HCT116 (cell line): Measurements from ENCODE around the gene ARHGAP27. TPM values are rescaled to one million over a fixed set of nuclear protein-coding genes. Genes with fewer than 3 reads are reported as not detected.

Experiments
- ATAC-seq: fragments of 200-7000 bp; cut with Tn5 transposase; 2 replicates; pipeline ENCODE4 v1.9.1; 2020; ENCODE audit warnings: mild to moderate bottlenecking, moderate library complexity
- BruUV-seq: library from RNA; stranded (reverse); fragments of 400-500 nt; replicated peaks from 2 replicates; lab custom pipeline; 2021; lab: Mats Ljungman, UMichigan
- CTCF ChIA-PET: fragments of 300-600 bp; sonication (Branson Sonifier 250); formaldehyde crosslinking; loops from one replicate; lab custom pipeline; 2021; ENCODE audit warnings: antibody characterized with exemption; lab: Charles Lee
- POLR2A ChIA-PET: fragments of 300-600, 350-600 bp; sonication (Branson Sonifier 250); formaldehyde crosslinking; loops from one replicate; lab custom pipeline; 2021; ENCODE audit warnings: antibody characterized with exemption; lab: Charles Lee
- RAD21 ChIA-PET, 2 experiments: fragments of 300-600 bp; sonication (Branson Sonifier 250); formaldehyde crosslinking; loops; one replicate each; lab custom pipeline; 2023; ENCODE audit warnings: low total read pairs in 2 of 2; ENCODE audit not compliant: uncharacterized antibody in 2 of 2, unreplicated experiment in 2 of 2, low non-redundant PET in 1 of 2; lab: Charles Lee
- DNase-seq: peaks from one replicate; pipeline ENCODE4 v3.0.0-alpha.2; 2010; ENCODE audit warnings: low read depth, low spot score
- H2AFZ ChIP-seq: fragments of 200-600 bp; shearing (Covaris generic), sonication (generic); 2 replicates; pipeline ENCODE4 v1.6.1; 2017; ENCODE audit warnings: low read depth, mixed run types, mixed read lengths, antibody characterized with exemption, low read length; ENCODE audit not compliant: poor library complexity, severe bottlenecking
- H3K27ac ChIP-seq: 2 replicates; pipeline ENCODE4 v1.5.1; 2012; ENCODE audit warnings: low read depth, low read length
- H3K27me3 ChIP-seq: fragments of 200-600 bp; sonication (generic); 2 replicates; pipeline ENCODE4 v1.6.1; 2016; ENCODE audit warnings: mixed run types, low read length, mixed read lengths; ENCODE audit not compliant: insufficient read depth
- H3K36me3 ChIP-seq, 2 experiments: fragments of 200-500 bp in 1 of 2; fragments of 200-600 bp in 1 of 2; sonication (Bioruptor generic) in 1 of 2; sonication (generic) in 1 of 2; 2 replicates each; pipeline versions ENCODE4 v1.5.1 to v1.6.1; 2014 to 2016; ENCODE audit warnings: low read length in 2 of 2, inconsistent platforms in 1 of 2, mixed read lengths in 1 of 2, mixed run types in 1 of 2; ENCODE audit not compliant: insufficient read depth in 2 of 2, control insufficient read depth in 1 of 2
- H3K4me1 ChIP-seq, 2 experiments: fragments of 200-600 bp in 1 of 2; sonication (generic) in 1 of 2; 2 replicates each; pipeline versions ENCODE4 v1.5.1 to v1.6.1; 2012 to 2017; ENCODE audit warnings: low read length in 2 of 2, inconsistent platforms in 1 of 2, mild to moderate bottlenecking in 1 of 2, mixed read lengths in 1 of 2, mixed run types in 1 of 2, moderate library complexity in 1 of 2; ENCODE audit not compliant: insufficient read depth in 2 of 2, control insufficient read depth in 1 of 2
- H3K4me2 ChIP-seq: fragments of 200-600 bp; sonication (generic); 2 replicates; pipeline ENCODE4 v1.6.1; 2017; ENCODE audit warnings: mixed run types, low read length, mixed read lengths
- H3K4me3 ChIP-seq, 2 experiments: fragments of 200-600 bp in 1 of 2; sonication (generic) in 1 of 2; replicated peaks in 1 of 2; 2 replicates each; pipeline ENCODE4 v1.5.1; 2011 to 2016; ENCODE audit warnings: low read length in 2 of 2, control low read depth in 1 of 2, low read depth in 1 of 2, mild to moderate bottlenecking in 1 of 2, mixed read lengths in 1 of 2, mixed run types in 1 of 2
- H3K79me2 ChIP-seq: fragments of 200-600 bp; sonication (generic); 2 replicates; pipeline ENCODE4 v1.6.1; 2017; ENCODE audit warnings: mild to moderate bottlenecking, mixed run types, low read length, moderate library complexity, mixed read lengths; ENCODE audit not compliant: insufficient read depth
- H3K9ac ChIP-seq: fragments of 200-600 bp; sonication (generic); 2 replicates; pipeline ENCODE4 v1.6.1; 2016; ENCODE audit warnings: low read length, mixed read lengths
- H3K9me2 ChIP-seq: fragments of 200-600 bp; sonication (generic), shearing (Covaris generic); 2 replicates; pipeline ENCODE4 v1.6.1; 2017; ENCODE audit warnings: mixed run types, mild to moderate bottlenecking, moderate library complexity; ENCODE audit not compliant: insufficient read depth
- H3K9me3 ChIP-seq, 2 experiments: fragments of 200-500 bp in 1 of 2; fragments of 200-600 bp in 1 of 2; sonication (Bioruptor generic) in 1 of 2; sonication (generic) in 1 of 2; 2 replicates each; pipeline ENCODE4 v1.6.1; 2014 to 2017; ENCODE audit warnings: low read length in 2 of 2, mixed read lengths in 2 of 2, inconsistent platforms in 1 of 2, low read depth in 1 of 2, mild to moderate bottlenecking in 1 of 2, mixed run types in 1 of 2, moderate library complexity in 1 of 2; ENCODE audit not compliant: control insufficient read depth in 1 of 2, insufficient read depth in 1 of 2
- H4K20me1 ChIP-seq: fragments of 200-600 bp; sonication (generic), shearing (Covaris generic); 2 replicates; pipeline ENCODE4 v1.6.1; 2017; ENCODE audit warnings: mixed run types, mild to moderate bottlenecking, moderate library complexity; ENCODE audit not compliant: insufficient read depth
- ELF1 ChIP-seq: IDR thresholded peaks from 2 replicates; pipeline ENCODE4 v1.6.1; 2012; ENCODE audit warnings: low read depth, borderline replicate concordance
- EZH2 ChIP-seq: fragments of 200-600 bp; sonication (generic); IDR thresholded peaks from 2 replicates; pipeline ENCODE4 v1.6.1; 2017; ENCODE audit warnings: antibody characterized with exemption, mixed run types
- EZH2phosphoT487 ChIP-seq: fragments of 200-600 bp; IDR thresholded peaks from 2 replicates; pipeline ENCODE4 v1.6.1; 2018; ENCODE audit warnings: antibody characterized with exemption, borderline replicate concordance
- SIN3A ChIP-seq: IDR thresholded peaks from 2 replicates; pipeline ENCODE4 v1.6.1; 2012; ENCODE audit warnings: low read depth
- SP1 ChIP-seq: IDR thresholded peaks from 2 replicates; pipeline ENCODE4 v1.6.1; 2012; ENCODE audit warnings: low read depth
- SRF ChIP-seq: IDR thresholded peaks from 2 replicates; pipeline ENCODE4 v1.6.1; 2012; ENCODE audit warnings: low read depth
- ZFX ChIP-seq: fragments of 450-650 bp; IDR thresholded peaks from 2 replicates; pipeline ENCODE4 v1.6.1; 2017
- intact Hi-C: fragments of 100-400 bp; cut with micrococcal nuclease; formaldehyde crosslinking; loops from 2 replicates; pipeline ENCODE4 v1.10.0; 2022
- total RNA-seq: library from RNA; stranded (reverse); gene quantifications from one replicate; pipeline ENCODE4 v1.2.1, GENCODE V29; 2021; ENCODE audit not compliant: unreplicated experiment
- TF ChIP-seq, protein P1 (sequence below): IDR thresholded peaks from 2 replicates; pipeline ENCODE4 v1.6.1; 2011; ENCODE audit warnings: mild to moderate bottlenecking, low read length, moderate library complexity; ENCODE audit not compliant: insufficient replicate concordance; ENCODE audit errors: extremely low read depth
- TF ChIP-seq, protein P2 (sequence below), 3 experiments: fragments of 200-600 bp in 1 of 3; sonication (generic) in 1 of 3; IDR thresholded peaks in 2 of 3; conservative IDR thresholded peaks in 1 of 3; 2 replicates each; pipeline ENCODE4 v1.5.1; 2012 to 2017; ENCODE audit warnings: low read depth in 2 of 3, low read length in 2 of 3, antibody characterized with exemption in 1 of 3, borderline replicate concordance in 1 of 3, control low read depth in 1 of 3, mild to moderate bottlenecking in 1 of 3, mixed read lengths in 1 of 3, mixed run types in 1 of 3, moderate library complexity in 1 of 3; ENCODE audit not compliant: insufficient read depth in 1 of 3

The ARHGAP27 gene
- total RNA-seq, 1 experiment from 2014 or later = 46.7 TPM

DNA sequence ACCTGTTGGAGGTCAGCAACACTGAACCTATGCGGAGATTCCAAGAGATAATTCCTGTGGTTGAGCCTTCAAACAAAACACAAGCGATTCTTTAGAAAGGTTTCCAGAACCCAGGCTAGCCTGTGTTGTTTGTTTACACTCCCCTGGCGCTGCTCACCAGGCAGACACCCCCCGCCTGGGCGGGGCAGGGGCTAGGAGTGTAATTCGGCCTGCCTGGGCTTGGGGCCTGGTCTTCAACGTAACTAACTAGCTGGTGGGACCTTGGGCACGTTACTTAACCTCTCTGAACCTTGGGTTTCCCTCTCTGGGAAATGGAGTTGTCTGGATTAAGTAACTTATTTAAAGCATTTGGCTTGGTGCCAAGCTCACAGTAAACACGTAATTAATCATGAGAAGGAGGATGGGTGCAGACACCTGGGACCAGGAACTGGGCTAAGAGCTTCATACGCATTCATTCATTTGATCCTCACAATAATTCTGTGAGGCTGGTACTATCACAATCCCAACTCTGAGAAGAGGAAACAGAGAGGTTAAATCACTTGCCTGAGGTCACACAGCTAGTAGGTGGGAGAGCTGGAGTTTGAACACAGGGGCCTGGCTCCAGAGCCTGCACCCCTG is 7.6 kb upstream of the ARHGAP27 start (continued):
- no peak for TF ChIP-seq EZH2phosphoT487
- no peak for TF ChIP-seq ELF1
- TF ChIP-seq ZFX = no peak
- TF ChIP-seq, protein P1, sequence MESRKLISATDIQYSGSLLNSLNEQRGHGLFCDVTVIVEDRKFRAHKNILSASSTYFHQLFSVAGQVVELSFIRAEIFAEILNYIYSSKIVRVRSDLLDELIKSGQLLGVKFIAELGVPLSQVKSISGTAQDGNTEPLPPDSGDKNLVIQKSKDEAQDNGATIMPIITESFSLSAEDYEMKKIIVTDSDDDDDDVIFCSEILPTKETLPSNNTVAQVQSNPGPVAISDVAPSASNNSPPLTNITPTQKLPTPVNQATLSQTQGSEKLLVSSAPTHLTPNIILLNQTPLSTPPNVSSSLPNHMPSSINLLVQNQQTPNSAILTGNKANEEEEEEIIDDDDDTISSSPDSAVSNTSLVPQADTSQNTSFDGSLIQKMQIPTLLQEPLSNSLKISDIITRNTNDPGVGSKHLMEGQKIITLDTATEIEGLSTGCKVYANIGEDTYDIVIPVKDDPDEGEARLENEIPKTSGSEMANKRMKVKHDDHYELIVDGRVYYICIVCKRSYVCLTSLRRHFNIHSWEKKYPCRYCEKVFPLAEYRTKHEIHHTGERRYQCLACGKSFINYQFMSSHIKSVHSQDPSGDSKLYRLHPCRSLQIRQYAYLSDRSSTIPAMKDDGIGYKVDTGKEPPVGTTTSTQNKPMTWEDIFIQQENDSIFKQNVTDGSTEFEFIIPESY = no peak
- TF ChIP-seq SRF = no peak

DNA sequence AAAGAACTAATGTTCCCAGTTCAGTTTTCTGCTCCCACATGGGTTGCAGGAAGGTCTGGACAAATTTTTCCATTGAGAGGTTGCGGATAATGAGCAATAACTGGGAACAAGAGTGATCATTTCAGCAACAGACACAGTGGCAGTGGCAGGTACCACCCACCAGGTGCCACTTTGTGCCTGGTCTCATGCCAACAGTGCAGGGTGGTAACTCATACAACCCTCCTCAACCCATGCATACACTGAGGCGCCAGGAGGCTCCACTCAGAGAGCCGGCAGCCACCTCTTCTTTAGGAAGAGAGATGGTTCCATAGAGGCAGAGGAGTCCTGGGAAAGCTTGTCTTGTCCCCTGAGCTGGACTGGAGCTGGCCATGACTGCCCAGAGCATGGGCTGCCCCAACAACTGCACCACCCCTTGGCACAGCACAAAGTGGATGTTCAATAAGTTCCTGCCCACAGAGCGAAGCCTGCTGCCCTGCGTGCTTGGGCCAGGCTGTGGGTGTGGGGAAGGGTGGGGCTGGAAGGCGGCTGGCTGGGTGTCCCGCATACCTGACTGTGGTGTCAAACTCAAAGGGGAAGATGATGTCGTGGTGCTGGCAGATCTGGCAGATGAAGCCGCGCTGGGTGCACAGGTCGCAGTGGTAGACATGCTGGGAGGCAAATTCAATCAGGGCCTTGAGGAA is 6.4 kb upstream of the ARHGAP27 start:
- RAD21 ChIA-PET = no interaction called here
- TF ChIP-seq SIN3A (no peak), EZH2 (no peak), EZH2phosphoT487 (no peak), SP1 (no peak)
- TF ChIP-seq, protein P2, sequence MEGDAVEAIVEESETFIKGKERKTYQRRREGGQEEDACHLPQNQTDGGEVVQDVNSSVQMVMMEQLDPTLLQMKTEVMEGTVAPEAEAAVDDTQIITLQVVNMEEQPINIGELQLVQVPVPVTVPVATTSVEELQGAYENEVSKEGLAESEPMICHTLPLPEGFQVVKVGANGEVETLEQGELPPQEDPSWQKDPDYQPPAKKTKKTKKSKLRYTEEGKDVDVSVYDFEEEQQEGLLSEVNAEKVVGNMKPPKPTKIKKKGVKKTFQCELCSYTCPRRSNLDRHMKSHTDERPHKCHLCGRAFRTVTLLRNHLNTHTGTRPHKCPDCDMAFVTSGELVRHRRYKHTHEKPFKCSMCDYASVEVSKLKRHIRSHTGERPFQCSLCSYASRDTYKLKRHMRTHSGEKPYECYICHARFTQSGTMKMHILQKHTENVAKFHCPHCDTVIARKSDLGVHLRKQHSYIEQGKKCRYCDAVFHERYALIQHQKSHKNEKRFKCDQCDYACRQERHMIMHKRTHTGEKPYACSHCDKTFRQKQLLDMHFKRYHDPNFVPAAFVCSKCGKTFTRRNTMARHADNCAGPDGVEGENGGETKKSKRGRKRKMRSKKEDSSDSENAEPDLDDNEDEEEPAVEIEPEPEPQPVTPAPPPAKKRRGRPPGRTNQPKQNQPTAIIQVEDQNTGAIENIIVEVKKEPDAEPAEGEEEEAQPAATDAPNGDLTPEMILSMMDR (IDR thresholded peaks at IDR 0.05 in 2 of 3, conservative IDR thresholded peaks at IDR 0.05 in 1 of 3; ENCODE audit: borderline replicate concordance in 1 of 3, insufficient read depth in 1 of 3, low read depth in 2 of 3, low read length in 2 of 3) = peak in 2 of 3 experiments; percentile 8 to 18; a peak in 1 of 6 replicates
- Histone ChIP-seq H3K4me2 (0 out of 2 replicates have a peak overlapping the region, but pooled peaks have one; percentile 1), H3K79me2 (no peaks in the 10 kb centered on the region), H3K4me1 (peaks cover 19 to 28% of the 10 kb centered on the region in 2 experiments; a peak in 3 of 4 replicates), H3K36me3 (no peaks in the 10 kb centered on the region), H2AFZ (no peak overlapping the region), H3K9me3 (no peaks in the 10 kb centered on the region), H4K20me1 (no peaks in the 10 kb centered on the region), H3K9ac (no peak overlapping the region), H3K4me3 (no peak overlapping the region), H3K27me3 (no peaks in the 10 kb centered on the region), H3K27ac (no peak overlapping the region), H3K9me2 (no peaks in the 10 kb centered on the region)
- peak; percentile 32 for ATAC-seq
- BruUV-seq = no TSS peak
- CTCF ChIA-PET = no interaction called here
- DNase-seq = no peak
- POLR2A ChIA-PET = no interaction called here
- intact Hi-C loops = no loop called here
